HFFc6 (cell line): ENCODE measurements around the gene CACNB3. TPM values are rescaled to one million over a fixed set of nuclear protein-coding genes. Genes with fewer than 3 reads are reported as not detected.
A peak's percentile ranks its signal among the peaks of the same experiment; 100 is the strongest.

Experiments
- DNase-seq: peaks from one replicate; pipeline ENCODE4 v3.0.0-alpha.2; 2018
- H3K27ac Mint-ChIP-seq: 2 replicates; pipeline ENCODE4 v1.8.0; 2020; ENCODE audit warnings: mild to moderate bottlenecking, mixed read lengths
- H3K27me3 Mint-ChIP-seq: 2 replicates; pipeline ENCODE4 v1.8.0; 2021; ENCODE audit warnings: mild to moderate bottlenecking, moderate library complexity, mixed read lengths; ENCODE audit not compliant: insufficient read depth
- H3K36me3 Mint-ChIP-seq: 2 replicates; pipeline ENCODE4 v1.8.0; 2021; ENCODE audit warnings: low read depth, mixed read lengths
- H3K4me1 Mint-ChIP-seq: 2 replicates; pipeline ENCODE4 v1.8.0; 2020; ENCODE audit warnings: low read depth, mixed read lengths
- H3K4me3 Mint-ChIP-seq: 2 replicates; pipeline ENCODE4 v1.8.0; 2020; ENCODE audit warnings: mild to moderate bottlenecking, moderate library complexity, mixed read lengths
- H3K9me3 Mint-ChIP-seq: 2 replicates; pipeline ENCODE4 v1.8.0; 2020; ENCODE audit warnings: mild to moderate bottlenecking, mixed read lengths
- CTCF ChIP-seq: fragments of 200-600 bp; sonication (generic); IDR thresholded peaks from 2 replicates; pipeline ENCODE4 v1.5.0; 2021; ENCODE audit warnings: antibody characterized with exemption, mild to moderate bottlenecking
- total RNA-seq, 6 experiments: library from RNA; stranded (reverse); fragmentation: NEBNext Ultra II Directional; extraction: Animal tissue kit (Norgen Biotek cat#: 25700); gene quantifications; 2 replicates in 1 of 6; 3 replicates in 5 of 6; pipeline ENCODE4 v1.2.3, GENCODE V29; 2021

The CACNB3 gene
- total RNA-seq, 6 experiments from 2014 or later = 32.3 to 44.4 (median 38.4) TPM

DNA sequence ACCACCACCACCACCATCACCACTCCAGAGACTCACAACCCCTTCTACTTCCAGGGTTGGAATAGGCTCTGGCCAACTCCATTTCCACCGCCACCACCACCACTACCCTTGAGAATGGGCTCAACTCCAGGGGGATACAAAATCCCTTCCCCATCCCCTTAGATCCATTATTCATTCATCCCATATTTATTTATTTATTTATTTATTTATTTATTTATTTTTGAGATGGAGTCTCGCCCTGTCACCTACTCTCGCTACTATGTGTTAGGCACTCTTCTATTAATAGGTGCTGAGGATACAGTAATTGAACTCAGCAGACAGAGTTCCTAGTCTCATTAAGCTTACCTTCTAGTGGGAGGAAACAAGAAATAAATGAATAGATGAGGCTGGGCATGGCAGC lies 24.6 kb upstream of the CACNB3 start:
- no peak for DNase-seq
- no peak for TF ChIP-seq CTCF
- Mint-ChIP-seq H3K27me3 (no peaks in the 10 kb centered on the region), H3K9me3 (no peaks in the 10 kb centered on the region), H3K4me1 (peaks cover 26% of the 10 kb centered on the region), H3K4me3 (no peak overlapping the region), H3K27ac (no peak overlapping the region), H3K36me3 (no peaks in the 10 kb centered on the region)

DNA sequence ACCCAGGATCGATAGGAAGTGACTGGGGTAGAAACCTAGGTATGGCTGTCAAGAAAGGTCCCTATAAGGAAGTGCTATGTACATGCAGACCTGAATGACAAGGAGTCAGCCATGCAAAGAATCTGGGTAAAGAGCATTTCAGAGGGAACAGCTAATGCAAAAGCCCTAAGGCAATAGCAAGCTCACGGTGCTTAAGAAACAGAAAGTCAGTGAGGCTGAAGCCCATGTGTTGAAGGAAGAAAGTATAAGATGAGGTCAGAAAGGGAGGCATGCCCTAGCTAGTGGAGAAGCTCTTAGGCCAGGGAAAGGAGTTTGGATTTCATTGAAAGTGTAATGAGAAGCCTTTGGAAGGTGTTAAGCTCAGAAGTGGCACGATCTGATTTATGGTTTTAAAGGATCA lies 23.4 kb upstream of the CACNB3 start:
- peaks cover 26% of the 10 kb centered on the region for H3K4me1 Mint-ChIP-seq
- H3K27ac Mint-ChIP-seq = peak overlapping the region; percentile 72
- TF ChIP-seq CTCF = no peak
- peak; percentile 87 for DNase-seq
- H3K4me3 Mint-ChIP-seq = peak overlapping the region; percentile 46
- H3K27me3 Mint-ChIP-seq = no peaks in the 10 kb centered on the region
- H3K9me3 Mint-ChIP-seq = no peaks in the 10 kb centered on the region
- H3K36me3 Mint-ChIP-seq = no peaks in the 10 kb centered on the region

DNA sequence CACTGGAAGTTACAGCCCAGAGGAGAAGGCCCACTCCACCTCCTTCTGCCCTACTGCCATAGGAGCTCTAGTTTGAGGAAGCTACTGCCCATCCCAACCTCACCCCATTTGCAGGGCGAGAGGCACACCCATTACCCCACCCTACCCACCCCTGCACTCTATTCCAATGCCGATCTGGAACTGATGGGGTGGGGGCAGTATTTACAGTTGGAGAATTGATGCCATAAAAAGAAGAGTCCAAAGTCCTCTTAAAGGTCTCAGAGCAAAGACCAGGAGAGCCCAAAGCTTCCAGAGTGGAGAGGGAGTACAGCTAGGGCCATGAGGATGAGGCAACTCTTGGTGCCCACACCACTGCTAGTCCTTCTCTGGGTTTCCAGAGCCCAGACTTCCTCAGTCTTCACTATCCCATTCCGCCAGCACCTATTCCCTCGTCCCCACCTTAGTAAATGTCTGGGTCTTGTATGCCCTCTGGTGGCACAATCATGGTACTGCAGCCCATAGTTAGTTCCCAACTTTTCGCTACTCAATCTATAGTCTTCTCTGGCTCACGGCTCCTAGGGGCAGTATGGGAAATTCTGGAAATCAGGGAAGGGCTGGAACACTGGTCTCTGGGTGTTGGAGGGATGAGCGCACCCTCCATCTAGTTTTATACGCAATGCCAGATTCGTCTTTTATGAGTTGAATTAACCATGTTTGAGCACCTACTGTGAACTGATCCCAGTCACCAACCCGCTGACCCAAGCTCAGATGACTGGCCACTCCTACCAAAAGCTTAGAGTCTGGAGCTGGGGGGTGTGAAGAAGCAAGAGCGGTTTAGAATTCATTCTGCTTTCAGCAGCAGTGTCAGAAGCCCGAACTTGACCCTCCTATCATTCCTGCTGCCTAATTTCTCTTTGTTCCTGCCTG lies 22.5 kb upstream of the CACNB3 start:
- Mint-ChIP-seq H3K36me3 (no peaks in the 10 kb centered on the region), H3K4me3 (peak overlapping the region; percentile 38; the same call in 1 of the 2 replicates), H3K27me3 (no peaks in the 10 kb centered on the region), H3K27ac (peak overlapping the region; percentile 72), H3K4me1 (peaks cover 26% of the 10 kb centered on the region), H3K9me3 (no peaks in the 10 kb centered on the region)
- TF ChIP-seq CTCF = peak; percentile 98
- peak; percentile 62 for DNase-seq

DNA sequence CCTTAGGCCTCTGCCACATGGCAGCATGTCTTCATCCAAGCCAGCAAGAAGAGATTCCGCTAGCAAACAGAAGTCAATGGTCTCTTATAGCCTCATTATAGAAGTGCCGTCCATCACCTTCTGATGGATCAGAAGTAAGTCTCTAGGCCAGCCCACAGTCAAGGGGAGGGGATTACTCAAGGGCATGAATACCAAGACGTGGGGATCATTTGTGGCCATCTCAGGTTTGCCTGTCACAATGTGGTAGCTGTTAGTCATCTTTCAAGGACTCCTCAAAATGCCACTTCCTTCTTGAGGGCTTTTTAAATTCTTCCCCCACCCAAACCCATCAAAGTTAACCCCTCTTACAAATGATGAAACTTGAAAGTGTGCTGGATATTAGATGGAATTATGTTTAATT lies 21.3 kb upstream of the CACNB3 start:
- H3K27ac Mint-ChIP-seq = no peak overlapping the region
- H3K4me1 Mint-ChIP-seq = peaks cover 26% of the 10 kb centered on the region
- no peaks in the 10 kb centered on the region for H3K36me3 Mint-ChIP-seq
- H3K4me3 Mint-ChIP-seq = no peak overlapping the region
- DNase-seq = no peak
- TF ChIP-seq CTCF = no peak
- H3K27me3 Mint-ChIP-seq = no peaks in the 10 kb centered on the region; the same call in 1 of the 2 replicates
- no peaks in the 10 kb centered on the region for H3K9me3 Mint-ChIP-seq

DNA sequence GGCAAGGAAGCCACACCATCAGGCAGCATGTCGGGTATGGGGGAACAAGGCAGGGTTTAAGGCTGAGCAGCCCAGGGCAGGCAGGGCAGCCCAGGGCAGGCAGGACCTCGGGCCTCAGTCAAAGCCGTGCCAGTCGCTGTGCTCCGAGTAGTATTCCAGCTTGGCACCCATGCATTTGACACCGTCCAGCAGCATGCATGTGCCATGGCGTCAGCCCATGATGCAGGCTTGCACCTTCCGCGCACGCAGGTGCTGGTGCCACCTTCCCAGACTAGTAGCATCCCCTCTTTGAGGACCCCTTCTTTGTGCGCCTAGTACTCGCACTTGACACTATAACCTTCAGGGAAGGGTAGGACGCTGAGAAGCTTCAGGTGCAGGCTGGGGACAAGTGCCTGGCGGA lies 17.8 kb upstream of the CACNB3 start:
- H3K9me3 Mint-ChIP-seq = no peaks in the 10 kb centered on the region
- no peaks in the 10 kb centered on the region; the same call in none of the 2 replicates for H3K27me3 Mint-ChIP-seq
- H3K36me3 Mint-ChIP-seq = no peaks in the 10 kb centered on the region
- H3K27ac Mint-ChIP-seq = no peak overlapping the region
- H3K4me3 Mint-ChIP-seq = no peak overlapping the region
- peaks cover 15% of the 10 kb centered on the region for H3K4me1 Mint-ChIP-seq
- no peak for DNase-seq
- TF ChIP-seq CTCF = no peak
